Muscle of leg (tissue), 11 donors: Measurements from ENCODE around the gene RAB36. TPM values are rescaled to one million over a fixed set of nuclear protein-coding genes. Genes with fewer than 3 reads are reported as not detected.

ENCODE experiments used
- DNase-seq: peaks from one replicate; pipeline ENCODE4 v3.0.0; 2013
- H3K27ac ChIP-seq: one replicate; pipeline ENCODE4 v1.5.1; 2013; ENCODE audit warnings: mild to moderate bottlenecking, low read length, control low read depth
- H3K27me3 ChIP-seq: one replicate; pipeline ENCODE4 v1.6.1; 2013; ENCODE audit warnings: low read length; ENCODE audit not compliant: control insufficient read depth, insufficient read depth
- H3K36me3 ChIP-seq: one replicate; pipeline ENCODE4 v1.6.1; 2013; ENCODE audit warnings: low read length; ENCODE audit not compliant: control insufficient read depth, insufficient read depth
- H3K4me1 ChIP-seq: one replicate; pipeline ENCODE4 v1.6.1; 2013; ENCODE audit warnings: low read length; ENCODE audit not compliant: control insufficient read depth, insufficient read depth
- H3K4me3 ChIP-seq: one replicate; pipeline ENCODE4 v1.5.1; 2013; ENCODE audit warnings: low read length, control low read depth
- H3K9me3 ChIP-seq: replicated peaks from 2 replicates; pipeline ENCODE4 v1.6.1; 2013; ENCODE audit warnings: low read depth, low read length; ENCODE audit not compliant: control insufficient read depth
- WGBS: methylation state at CpG from one replicate; pipeline ENCODE4 v1.1.5; 2013; ENCODE audit warnings: missing lambda C conversion rate; ENCODE audit not compliant: insufficient coverage; 5-methylcytosine and 5-hydroxymethylcytosine counted together
- polyA plus RNA-seq, 8 donors: library from polyadenylated mRNA; unstranded; fragments of 120-200 nt; gene quantifications; one replicate each; pipeline versions ENCODE4 v1.2.1 to v1.2.3, GENCODE V29; 2013; ENCODE audit warnings: inconsistent platforms in 1 of 8, low replicate concordance in 1 of 8; ENCODE audit not compliant: insufficient read length in 8 of 8, insufficient read depth in 1 of 8
- total RNA-seq: library from RNA; stranded (reverse); fragments of 120-200 nt; gene quantifications from one replicate; pipeline ENCODE4 v1.2.4, GENCODE V29; 2013

RAB36 gene
- total and polyA plus RNA-seq, 9 donors = 1.0 to 2.7 (median 1.5) TPM

- Histone ChIP-seq H3K36me3 (no peaks in the 10 kb centered on the region), H3K4me1 (peaks cover 79% of the 10 kb centered on the region), H3K4me3 (no peak overlapping the region), H3K27ac (no peak overlapping the region), H3K9me3 (no peaks in the 10 kb centered on the region), H3K27me3 (peaks cover 2% of the 10 kb centered on the region)
- 90% methylated on average over 5 of the region's 7 CpGs for WGBS
- no peak for DNase-seq
Observed at GRCh38 chr22:23108249-23109078, 36.8 kb upstream of the RAB36 start.

- 100% methylated on average over 1 of the region's 6 CpGs for WGBS
- Histone ChIP-seq H3K27ac (no peak overlapping the region), H3K4me3 (no peak overlapping the region), H3K27me3 (peaks cover 5% of the 10 kb centered on the region), H3K36me3 (no peaks in the 10 kb centered on the region), H3K9me3 (no peaks in the 10 kb centered on the region), H3K4me1 (peaks cover 85% of the 10 kb centered on the region)
- no peak for DNase-seq
Observed at GRCh38 chr22:23109079-23109347, 36.3 kb upstream of the RAB36 start.

- Histone ChIP-seq H3K4me1 (peaks cover 90% of the 10 kb centered on the region), H3K9me3 (no peaks in the 10 kb centered on the region), H3K36me3 (no peaks in the 10 kb centered on the region), H3K27me3 (peaks cover 5% of the 10 kb centered on the region), H3K27ac (no peak overlapping the region), H3K4me3 (no peak overlapping the region)
- WGBS = 66% methylated on average over 3 of the region's 5 CpGs
- DNase-seq = no peak
Observed at GRCh38 chr22:23109441-23109978, 35.8 kb upstream of the RAB36 start.

GRCh38 chr22:23110190-23110921 lies 34.9 kb upstream of the RAB36 start:
- H3K4me1 ChIP-seq = peaks cover 98% of the 10 kb centered on the region
- peak; percentile 84 for DNase-seq
- WGBS = 59% methylated on average over 9 of the region's 10 CpGs
- no peaks in the 10 kb centered on the region for H3K36me3 ChIP-seq
- no peak overlapping the region for H3K4me3 ChIP-seq
- peaks cover 5% of the 10 kb centered on the region for H3K27me3 ChIP-seq
- no peaks in the 10 kb centered on the region for H3K9me3 ChIP-seq
- peak overlapping the region; percentile 70 for H3K27ac ChIP-seq

GRCh38 chr22:23110922-23111527 lies 34.3 kb upstream of the RAB36 start:
- Histone ChIP-seq H3K27ac (peak overlapping the region; percentile 70), H3K9me3 (no peaks in the 10 kb centered on the region), H3K27me3 (peaks cover 5% of the 10 kb centered on the region), H3K4me3 (no peak overlapping the region), H3K36me3 (no peaks in the 10 kb centered on the region), H3K4me1 (peaks cover 100% of the 10 kb centered on the region)
- DNase-seq = peak; percentile 38
- 67% methylated on average over 12 of the region's 15 CpGs for WGBS

- H3K36me3 ChIP-seq = no peaks in the 10 kb centered on the region
- peaks cover 98% of the 10 kb centered on the region for H3K4me1 ChIP-seq
- peaks cover 7% of the 10 kb centered on the region for H3K27me3 ChIP-seq
- no peak for DNase-seq
- H3K4me3 ChIP-seq = no peak overlapping the region
- WGBS = 84% methylated on average over 9 of the region's 9 CpGs
- peak overlapping the region; percentile 74 for H3K27ac ChIP-seq
- no peaks in the 10 kb centered on the region for H3K9me3 ChIP-seq
Observed at GRCh38 chr22:23112472-23113012, 32.7 kb upstream of the RAB36 start.

GRCh38 chr22:23113067-23113846 lies 32.0 kb upstream of the RAB36 start:
- H3K4me3 ChIP-seq = no peak overlapping the region
- peak overlapping the region; percentile 74 for H3K27ac ChIP-seq
- peak; percentile 88 for DNase-seq
- no peaks in the 10 kb centered on the region for H3K9me3 ChIP-seq
- H3K36me3 ChIP-seq = no peaks in the 10 kb centered on the region
- 47% methylated on average over 12 of the region's 14 CpGs for WGBS
- H3K4me1 ChIP-seq = peaks cover 98% of the 10 kb centered on the region
- peaks cover 7% of the 10 kb centered on the region for H3K27me3 ChIP-seq

- WGBS = 81% methylated on average over 12 of the region's 18 CpGs
- no peaks in the 10 kb centered on the region for H3K9me3 ChIP-seq
- no peak overlapping the region for H3K4me3 ChIP-seq
- H3K36me3 ChIP-seq = no peaks in the 10 kb centered on the region
- H3K4me1 ChIP-seq = peaks cover 98% of the 10 kb centered on the region
- peak overlapping the region; percentile 74 for H3K27ac ChIP-seq
- peaks cover 7% of the 10 kb centered on the region for H3K27me3 ChIP-seq
- peak; percentile 43 for DNase-seq
Observed at GRCh38 chr22:23113847-23114720, 31.2 kb upstream of the RAB36 start.

GRCh38 chr22:23114721-23115020 lies 30.6 kb upstream of the RAB36 start:
- DNase-seq = no peak
- Histone ChIP-seq H3K36me3 (no peaks in the 10 kb centered on the region), H3K4me1 (peaks cover 95% of the 10 kb centered on the region), H3K4me3 (no peak overlapping the region), H3K27me3 (peaks cover 7% of the 10 kb centered on the region), H3K9me3 (no peaks in the 10 kb centered on the region), H3K27ac (peak overlapping the region; percentile 29)
- no CpG with 5 or more reads among the region's 2 CpGs for WGBS
